ENCODE measurements around the gene STX8.
A peak's percentile ranks its signal among the peaks of the same experiment; 100 is the strongest.

The STX8 gene

DNA sequence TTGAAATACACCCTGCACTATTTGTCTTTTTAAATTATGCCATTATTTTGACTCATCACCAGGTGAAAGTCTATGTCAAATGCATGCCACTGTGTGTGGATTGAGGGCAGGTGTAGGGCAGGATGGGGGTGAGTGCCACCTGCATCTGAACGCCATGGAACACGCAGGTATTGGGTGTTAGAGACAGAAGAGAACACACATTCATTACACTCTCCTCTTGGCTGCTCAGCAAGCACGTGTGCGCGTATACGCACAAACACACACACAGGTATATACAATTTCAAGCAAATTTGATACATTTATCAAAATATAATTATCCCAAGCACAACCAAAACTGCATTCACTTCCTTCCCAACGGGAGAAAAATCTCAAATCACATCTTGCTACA lies 285.4 kb downstream of the STX8 start:
- H3K4me3 ChIP-seq (ENCODE audit: low read depth, low read length), result no peak overlapping the region
- no peak for DNase-seq (ENCODE audit: low read depth)

DNA sequence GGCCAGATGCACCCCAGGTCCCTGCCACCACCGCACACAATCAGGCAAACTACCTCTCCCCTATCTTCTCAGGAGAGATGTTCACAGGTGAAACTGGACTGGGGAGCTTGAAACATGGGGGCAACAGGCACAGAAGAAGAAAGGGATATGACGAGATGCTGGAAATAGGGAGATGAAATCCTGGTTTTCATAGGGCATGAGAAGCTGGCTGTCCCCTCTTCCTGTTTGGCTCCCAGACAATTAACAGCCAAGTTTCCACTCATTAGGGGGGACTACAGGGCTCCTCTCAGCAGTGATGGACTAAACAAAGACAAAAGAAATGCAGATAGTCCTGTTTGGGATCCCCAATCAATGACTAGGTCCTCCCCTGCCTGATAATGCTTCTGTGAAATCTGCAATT lies 288.3 kb downstream of the STX8 start:
- H3K4me3 ChIP-seq (ENCODE audit: low read depth, low read length), result no peak overlapping the region
- DNase-seq (ENCODE audit: low read depth), result no peak

DNA sequence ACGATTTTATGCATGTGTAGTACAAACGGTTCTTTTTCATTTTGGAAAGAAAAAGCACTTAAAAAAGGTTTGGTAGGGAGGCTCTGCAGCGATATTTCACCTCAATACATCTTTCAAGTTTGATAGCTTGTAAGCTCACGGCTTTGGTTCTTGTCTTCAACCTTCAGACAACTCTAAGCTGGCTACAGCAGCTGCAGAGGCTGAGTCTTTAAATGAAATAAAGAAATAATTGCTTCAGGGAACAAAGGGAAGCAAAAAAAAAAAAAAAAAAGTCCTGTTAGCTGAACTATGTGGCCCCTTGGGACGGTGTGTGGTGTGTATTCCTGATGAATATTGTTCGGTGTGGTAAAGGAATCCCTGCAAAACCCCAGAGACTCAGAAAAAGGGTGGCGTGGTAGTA lies 289.2 kb downstream of the STX8 start:
- no peak for DNase-seq (ENCODE audit: low read depth)
- no peak overlapping the region for H3K4me3 ChIP-seq (ENCODE audit: low read depth, low read length)

DNA sequence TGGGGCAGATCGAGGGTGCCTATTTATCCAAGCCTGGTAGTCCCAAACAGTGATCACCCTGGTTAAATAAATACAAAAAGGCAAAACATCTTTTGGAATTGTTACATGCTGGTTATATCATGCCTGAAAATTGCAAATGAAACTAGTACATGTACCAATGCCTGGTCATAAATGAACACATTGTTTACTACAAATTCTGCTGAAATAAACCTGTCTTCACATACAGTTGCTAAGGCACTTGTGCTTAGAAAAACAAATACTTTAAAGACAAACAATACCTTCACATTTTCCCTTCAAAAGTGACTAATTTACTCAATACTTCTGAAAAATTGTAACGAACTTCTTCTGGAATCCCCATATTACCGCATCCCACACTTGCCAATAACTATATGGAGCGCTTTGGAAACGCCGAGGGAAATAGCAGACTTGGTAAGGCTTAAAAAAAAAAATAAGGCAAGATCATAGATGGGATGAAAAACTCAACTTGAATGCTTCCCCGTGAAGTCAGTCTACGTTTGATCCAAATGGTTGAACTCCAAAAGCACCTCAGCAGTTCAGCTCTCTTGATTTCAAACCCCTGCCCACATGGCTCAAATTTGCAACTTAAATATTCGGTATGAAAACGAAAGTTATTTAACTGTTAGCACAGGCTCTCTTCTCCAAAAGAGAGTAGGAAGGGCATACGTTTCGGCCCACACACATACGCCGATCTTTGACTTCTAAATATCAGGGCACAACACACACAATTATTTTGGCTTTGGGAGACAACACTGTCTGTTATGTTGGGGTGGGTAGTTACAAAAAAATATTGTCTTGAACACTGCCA lies 289.8 kb downstream of the STX8 start:
- H3K4me3 ChIP-seq (ENCODE audit: low read depth, low read length), result no peak overlapping the region
- DNase-seq (ENCODE audit: low read depth), result no peak

DNA sequence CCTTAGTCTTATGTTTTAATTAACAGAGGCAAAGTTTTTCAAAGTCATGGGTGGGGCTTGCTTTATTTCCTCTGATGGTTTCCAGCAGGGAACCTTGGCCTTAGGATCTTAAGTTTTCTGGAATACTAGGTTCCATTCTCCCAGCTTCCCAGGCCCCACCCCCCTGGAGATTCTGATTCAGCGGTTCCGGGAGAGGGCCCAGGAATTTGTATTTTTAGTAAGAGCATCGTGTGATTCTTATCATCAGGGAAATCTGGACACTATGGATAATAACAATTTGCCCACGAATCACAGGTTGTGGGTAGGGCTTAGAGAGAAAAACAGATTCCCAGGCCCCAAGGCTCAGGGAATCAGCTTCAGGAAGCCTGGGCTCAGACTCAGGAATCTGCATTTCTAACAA lies 290.7 kb downstream of the STX8 start:
- no peak for DNase-seq (ENCODE audit: low read depth)
- no peak overlapping the region for H3K4me3 ChIP-seq (ENCODE audit: low read depth, low read length)

DNA sequence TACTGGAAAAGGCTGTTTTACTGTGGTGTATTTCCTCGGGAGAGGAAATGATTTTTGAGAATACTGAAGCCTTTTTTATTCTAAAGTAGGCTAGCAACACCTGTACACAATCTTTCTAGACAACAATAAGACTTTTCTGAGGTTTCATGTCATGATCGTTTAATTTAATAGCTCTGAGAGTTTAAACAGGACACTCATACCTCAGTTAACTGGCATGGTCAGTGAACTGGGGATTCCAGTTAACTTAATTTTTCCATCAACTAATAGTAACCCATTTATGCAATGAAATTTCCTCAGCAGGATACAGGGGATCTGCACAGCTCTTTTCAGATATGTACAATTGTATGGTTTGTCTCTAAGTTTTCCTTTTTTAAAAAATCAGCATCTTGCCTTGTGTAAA lies 291.7 kb downstream of the STX8 start:
- H3K4me3 ChIP-seq (ENCODE audit: low read depth, low read length), result no peak overlapping the region
- DNase-seq (ENCODE audit: low read depth), result no peak

DNA sequence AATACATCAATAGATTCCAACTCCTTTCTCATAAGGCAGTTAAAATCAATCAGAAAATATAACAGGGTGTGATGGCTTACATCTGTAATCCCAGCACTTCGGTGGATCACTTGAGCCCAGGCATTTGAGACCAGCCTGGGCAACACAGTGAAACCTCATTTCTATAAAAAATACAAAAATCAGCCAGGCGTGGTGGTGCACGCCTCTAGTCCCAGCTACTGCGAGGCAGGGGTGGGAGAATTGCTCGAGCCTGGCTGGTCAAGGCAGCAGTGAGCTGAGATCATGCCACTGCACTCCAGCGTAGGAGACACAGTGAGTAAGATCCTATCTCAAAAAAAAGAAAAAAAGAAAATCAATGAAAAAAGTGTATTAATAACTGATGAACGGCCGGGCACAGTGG lies 295.7 kb downstream of the STX8 start:
- DNase-seq (ENCODE audit: low read depth), result no peak
- no peak overlapping the region for H3K4me3 ChIP-seq (ENCODE audit: low read depth, low read length)

DNA sequence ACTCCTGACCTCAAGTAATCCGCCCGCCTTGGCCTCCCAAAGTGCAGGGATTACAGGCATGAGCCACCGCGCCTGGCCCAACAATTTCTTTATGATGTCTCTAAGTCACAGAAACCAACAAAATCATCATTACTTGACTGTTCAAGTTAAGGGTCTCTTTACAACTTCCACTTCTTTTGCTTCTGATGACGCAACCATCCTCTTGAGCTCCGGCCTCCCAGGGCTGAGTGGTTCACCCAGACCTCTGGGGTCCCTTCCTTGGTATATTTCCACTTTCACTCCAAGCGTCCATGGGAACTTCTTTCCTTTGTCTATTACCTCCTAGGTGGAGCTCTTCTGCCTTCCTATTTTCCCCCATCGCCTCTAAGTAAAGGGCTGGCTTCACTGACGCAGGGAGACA lies 300.6 kb downstream of the STX8 start:
- DNase-seq (ENCODE audit: low read depth), result no peak
- no peak overlapping the region for H3K4me3 ChIP-seq (ENCODE audit: low read depth, low read length)

DNA sequence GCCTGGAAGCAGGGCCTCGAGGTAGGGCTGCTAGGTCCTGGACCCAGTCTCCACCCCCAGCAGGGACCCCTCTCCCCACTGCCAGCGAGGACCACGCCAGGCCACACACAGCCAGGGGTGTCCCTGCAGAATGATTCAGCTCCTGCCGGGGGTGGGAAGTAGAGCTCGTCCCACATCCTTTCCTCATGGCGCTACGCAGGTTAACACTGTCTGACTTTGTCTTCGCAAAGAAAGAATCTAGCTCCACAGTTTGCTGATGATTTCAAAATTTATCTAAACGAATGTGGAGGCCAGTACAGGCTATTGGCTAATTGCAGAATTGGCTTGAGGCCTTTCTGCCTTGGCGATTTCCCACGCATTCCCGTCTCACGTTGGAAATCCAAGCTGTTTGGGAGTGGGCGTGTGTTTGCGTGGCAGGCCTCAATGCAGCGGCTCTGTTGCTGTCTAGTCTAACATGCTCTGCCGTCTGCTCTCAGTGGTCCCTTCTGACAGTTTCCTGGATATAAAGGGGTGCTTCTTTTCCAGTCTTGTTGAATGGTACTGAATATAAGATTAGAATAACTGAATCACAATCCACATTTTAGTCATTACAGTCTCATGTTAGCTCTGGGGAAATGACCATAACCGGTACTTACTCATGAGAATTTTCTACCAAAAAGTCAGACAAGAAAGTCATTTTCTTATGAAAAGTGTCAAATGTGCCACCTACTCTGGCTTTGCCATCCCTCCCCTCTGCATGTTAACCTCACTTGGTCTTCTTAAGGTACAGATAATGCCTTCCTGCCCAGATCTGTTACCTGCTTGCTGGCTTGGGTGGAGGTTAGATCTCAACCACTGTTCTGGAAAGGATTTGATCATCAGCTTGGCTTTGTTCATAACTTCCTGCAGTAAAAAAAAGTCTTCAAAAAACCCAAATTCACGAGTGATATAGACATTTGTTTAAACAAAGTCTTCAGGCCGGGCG lies 301.9 kb downstream of the STX8 start:
- DNase-seq (ENCODE audit: low read depth), result peak; percentile 52
- H3K4me3 ChIP-seq (ENCODE audit: low read depth, low read length), result no peak overlapping the region

DNA sequence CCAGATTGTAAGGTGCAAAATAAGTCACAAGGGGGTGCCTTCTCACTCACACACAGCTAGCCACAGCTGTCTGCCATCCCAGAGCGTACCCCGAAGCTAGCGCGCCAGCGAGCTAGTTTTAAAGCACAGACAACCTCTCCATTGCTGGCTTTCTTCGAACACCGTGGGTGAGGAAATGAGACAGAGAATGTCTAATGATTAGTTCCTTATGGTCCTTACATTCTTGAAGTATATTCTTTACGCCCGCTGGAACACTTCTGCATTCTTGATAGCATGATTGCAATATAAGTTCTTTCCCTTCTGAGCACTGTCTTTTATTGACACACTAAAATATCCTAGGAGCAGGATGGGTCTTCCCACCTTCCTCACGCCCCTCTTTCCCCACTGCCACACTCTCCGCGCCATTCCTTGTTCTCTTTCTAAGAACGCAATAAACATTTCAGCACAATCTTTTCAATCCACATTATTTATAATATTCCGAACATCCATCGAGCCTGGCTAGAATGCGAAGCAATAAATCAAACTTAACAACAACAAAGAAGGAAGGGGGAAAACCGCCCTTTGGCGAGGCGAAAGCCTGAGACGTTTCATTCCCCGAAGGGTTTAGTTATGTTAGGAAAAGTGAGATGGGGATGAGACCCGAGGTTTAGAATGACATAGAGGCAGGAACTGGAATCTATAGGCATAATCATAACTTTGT lies 303.0 kb downstream of the STX8 start:
- DNase-seq (ENCODE audit: low read depth), result no peak

DNA sequence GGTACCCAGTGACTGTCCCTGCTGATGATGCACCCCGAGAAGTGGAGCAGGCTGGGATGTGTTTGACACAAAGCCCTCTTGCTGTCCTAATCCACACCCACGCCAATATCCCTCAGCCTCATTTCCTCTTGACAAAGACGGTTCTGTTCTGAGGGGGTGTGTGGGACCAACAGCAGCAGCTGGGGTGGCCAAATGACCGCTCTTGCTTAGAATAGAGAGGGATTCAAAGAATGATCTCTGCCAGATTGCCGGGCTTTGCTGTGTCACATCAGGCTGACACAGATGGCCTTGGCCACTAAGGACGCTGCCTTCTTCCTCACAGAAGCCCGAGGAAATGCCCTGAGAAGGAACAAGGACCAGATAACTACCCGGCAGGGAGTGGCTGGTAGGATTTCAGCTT lies 303.6 kb downstream of the STX8 start:
- no peak for DNase-seq (ENCODE audit: low read depth)
- H3K4me3 ChIP-seq (ENCODE audit: low read depth, low read length), result no peak overlapping the region

More for the DNA sequence above, 303.0 kb downstream of the STX8 start:
- no peak overlapping the region for H3K4me3 ChIP-seq (ENCODE audit: low read depth, low read length)

DNA sequence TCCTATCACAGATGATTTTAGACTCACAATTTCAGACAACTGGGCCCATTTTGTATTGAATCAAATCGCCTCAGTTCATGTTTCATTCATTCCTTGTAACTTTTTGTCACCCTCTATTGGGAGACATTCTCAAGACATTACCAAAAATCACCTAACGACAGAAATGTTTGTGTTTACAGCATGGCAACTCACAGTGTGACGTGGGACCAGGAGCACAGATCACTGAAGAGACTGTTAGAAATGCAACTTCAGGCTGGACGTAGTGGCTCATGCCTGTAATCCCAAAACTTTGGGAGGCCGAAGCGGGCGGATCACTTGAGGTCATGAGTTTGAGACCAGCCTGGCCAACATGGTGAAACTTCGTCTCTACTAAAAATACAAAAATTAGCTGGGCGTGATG lies 304.7 kb downstream of the STX8 start:
- H3K4me3 ChIP-seq (ENCODE audit: low read depth, low read length), result no peak overlapping the region
- DNase-seq (ENCODE audit: low read depth), result no peak

DNA sequence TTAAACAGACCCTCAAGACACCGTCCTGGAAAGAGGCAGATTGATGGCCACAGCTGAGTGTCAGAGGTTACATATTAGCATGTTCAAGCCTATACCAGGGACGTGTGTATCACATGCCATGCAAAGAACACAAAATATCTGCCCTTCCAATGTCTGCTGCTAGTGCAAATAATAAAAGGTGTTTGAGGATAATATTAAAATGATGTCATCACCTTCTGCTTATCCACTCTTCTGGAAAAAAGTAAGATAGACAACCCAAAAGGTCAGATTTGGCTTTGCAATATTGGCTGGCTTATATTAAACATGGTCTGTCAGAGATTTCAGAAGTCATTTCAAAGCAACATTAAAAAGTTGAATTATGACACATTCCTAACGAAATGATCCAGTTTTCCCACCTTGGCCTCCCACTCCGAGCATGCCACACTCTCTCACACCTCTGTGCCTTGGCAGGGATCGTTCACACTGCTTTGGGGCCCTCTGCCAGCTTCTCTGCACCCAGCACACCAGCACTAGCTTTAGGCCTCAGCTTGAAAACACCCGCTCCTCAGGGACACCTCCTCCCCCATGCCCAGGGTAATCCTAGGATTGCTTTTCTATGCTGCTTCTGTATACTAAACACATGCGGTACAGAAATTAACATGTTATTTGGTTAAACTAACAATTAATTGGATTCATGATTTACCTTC lies 306.1 kb downstream of the STX8 start:
- H3K4me3 ChIP-seq (ENCODE audit: low read depth, low read length), result no peak overlapping the region
- no peak for DNase-seq (ENCODE audit: low read depth)

DNA sequence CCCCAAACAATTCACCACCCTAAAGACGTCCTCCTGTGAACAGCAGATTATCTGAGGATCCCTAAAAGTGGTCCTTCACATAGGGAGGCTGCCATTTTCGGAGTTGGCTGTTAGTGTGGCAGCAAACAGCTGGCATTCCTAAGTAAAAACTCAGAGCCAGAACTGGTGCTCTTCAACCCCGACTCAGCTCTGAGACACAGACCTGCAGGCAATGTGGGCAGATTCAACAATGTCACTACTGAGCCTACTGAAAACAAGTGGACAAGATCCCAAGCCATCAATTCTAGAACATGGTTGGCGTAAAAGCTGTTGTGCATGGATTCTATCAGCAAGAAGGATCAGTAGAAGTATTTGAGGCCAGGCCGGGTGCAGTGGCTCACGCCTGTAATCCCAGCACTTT lies 307.1 kb downstream of the STX8 start:
- DNase-seq (ENCODE audit: low read depth), result no peak
- no peak overlapping the region for H3K4me3 ChIP-seq (ENCODE audit: low read depth, low read length)

DNA sequence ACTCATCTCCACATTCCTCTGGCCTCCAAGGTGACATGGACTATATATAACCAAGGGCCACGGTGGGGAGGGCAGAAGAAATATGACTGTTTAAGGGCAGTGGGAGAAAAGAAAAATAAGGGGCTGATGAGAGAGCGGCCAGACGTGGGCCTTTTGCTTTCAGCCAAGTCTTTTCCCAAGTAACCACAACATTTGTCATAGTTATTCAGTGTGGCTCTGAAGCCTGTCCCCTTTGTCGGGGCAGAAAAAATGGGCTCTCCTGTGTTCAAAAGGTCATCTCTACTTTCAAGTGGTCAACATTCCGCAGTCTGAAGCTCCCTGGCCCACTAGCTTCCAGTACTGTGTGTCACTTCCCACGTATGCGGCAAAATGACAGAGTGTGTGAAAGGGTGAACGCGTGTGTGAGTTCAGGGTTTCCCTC lies 308.9 kb downstream of the STX8 start:
- no peak for DNase-seq (ENCODE audit: low read depth)
- H3K4me3 ChIP-seq (ENCODE audit: low read depth, low read length), result no peak overlapping the region

DNA sequence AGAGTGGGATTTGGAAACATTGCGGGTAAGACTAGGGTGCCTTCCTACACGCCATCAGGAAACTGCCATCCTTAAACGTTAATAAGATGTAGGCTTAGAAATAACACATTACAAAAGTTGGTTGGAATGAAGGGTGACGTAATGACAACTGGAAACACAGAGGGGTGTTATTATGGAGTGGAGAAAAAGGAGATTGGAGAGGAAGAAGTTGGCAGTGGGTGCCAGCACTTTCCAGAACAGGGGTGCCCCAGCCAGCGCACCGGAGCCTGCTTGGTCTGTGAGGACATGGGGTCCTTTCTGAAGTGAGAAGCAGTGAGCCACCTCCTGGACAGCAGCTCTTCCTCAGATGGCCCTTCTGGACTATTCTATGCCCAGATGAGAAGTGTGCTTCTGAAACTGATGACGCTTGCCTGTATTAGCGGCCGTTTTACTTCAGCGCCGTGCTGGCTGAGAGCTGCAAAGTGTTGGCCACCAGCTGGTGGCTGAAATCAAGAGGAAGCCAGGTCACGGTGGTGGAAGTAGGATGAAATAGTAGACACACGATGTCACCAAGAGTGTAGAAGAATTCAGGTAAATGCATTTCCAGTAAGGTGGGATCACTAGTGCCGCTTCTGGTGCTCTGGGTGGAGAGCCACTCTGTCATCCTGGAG lies 309.5 kb downstream of the STX8 start:
- H3K4me3 ChIP-seq (ENCODE audit: low read depth, low read length), result no peak overlapping the region
- DNase-seq (ENCODE audit: low read depth), result no peak

DNA sequence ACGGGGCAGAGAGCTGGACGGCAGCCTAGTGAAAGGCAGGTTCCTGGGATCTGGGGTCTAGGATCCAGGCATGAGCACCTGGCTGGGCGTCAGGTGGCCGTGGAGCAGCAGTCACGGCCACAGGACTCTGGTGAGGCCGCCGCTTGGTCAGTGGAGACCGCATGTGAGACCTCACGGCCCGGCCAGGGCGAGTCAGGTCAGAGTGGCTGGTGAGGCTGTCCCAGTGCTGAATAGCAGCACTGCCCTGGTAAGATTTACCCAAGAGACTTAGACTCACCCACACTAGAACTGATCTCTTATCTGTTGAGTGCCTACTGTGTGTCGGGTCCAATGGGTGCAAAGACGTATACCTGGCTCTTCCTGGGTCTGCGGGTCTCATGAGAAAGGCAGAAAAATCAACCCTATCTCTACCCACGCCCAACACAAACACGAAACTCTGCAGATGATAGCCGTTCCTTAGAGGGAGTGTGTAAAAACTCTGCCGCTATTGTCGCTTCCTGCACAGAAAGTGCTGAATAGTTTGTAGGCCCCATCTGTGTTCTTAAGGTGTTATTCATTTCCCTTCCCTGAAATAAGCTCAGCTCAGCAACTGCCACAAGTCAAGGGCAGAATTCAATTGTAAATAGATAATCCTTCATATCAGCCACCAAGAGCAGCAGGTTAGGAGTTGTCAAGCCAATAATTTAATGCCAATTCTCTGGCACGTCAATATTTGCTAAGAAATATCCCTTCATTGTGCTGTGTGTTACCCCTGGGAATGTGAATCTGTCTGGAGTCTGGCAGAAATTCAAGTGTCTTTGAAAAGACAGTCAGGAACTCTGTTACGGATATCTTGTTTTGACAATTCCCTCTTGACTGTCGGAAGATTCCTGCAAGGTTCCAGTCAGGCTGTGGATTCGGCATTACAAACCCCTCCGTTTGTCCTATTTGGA lies 314.3 kb downstream of the STX8 start:
- no peak overlapping the region for H3K4me3 ChIP-seq (ENCODE audit: low read depth, low read length)
- DNase-seq (ENCODE audit: low read depth), result no peak

DNA sequence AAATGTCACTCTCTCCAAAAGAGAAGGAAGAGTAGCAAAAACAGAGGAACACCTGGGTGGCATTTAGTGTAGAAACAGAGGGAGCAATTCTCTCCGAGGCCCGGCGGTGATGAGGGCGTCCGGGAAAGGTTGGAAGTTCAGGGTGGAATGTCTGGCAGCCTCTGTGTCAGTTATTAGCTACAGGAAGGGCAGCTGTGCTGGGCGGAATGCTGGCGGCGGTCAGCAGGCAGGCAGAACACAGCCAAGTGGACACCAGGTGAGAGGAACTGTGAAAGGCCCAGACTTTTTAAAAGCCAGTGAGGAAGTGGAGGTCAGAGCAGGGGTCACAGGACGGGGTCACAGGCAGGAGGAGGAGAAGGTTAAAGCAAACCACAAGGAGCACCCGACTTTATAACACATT lies 316.2 kb downstream of the STX8 start:
- DNase-seq (ENCODE audit: low read depth), result no peak
- no peak overlapping the region for H3K4me3 ChIP-seq (ENCODE audit: low read depth, low read length)
